Activated CD4-positive, alpha-beta T cell treated with anti-CD3 and anti-CD28 coated beads, Interleukin-2, amount 50 U/mL, for 4 hours (primary cell): ENCODE data around the gene PPP1R3F.
"Not testable (repeated sequence)": the region's sequence is repeated elsewhere in the genome, so short reads cannot be mapped to it uniquely, and the experiment has no call there.

Experiments used
- DNase-seq, 2 experiments: peaks; one replicate each; pipeline ENCODE4 v3.0.0-alpha.2; 2020

The PPP1R3F gene

GRCh38 chrX:49276671-49277534 is 7.3 kb downstream of the PPP1R3F start:
- no peak for DNase-seq

- DNase-seq: no peak
Measured at GRCh38 chrX:49277535-49277830, 7.9 kb downstream of the PPP1R3F start.

GRCh38 chrX:49278081-49278480 is 8.5 kb downstream of the PPP1R3F start:
- DNase-seq: no peak

- DNase-seq: no peak
Measured at GRCh38 chrX:49282647-49283011, 13.0 kb downstream of the PPP1R3F start.

GRCh38 chrX:49284212-49284611 is 14.6 kb downstream of the PPP1R3F start:
- DNase-seq: no peak

- DNase-seq: no peak
Measured at GRCh38 chrX:49286136-49286535, 16.5 kb downstream of the PPP1R3F start.

GRCh38 chrX:49286581-49286980 is 17.0 kb downstream of the PPP1R3F start:
- DNase-seq: no peak

- DNase-seq: no peak
Measured at GRCh38 chrX:49287665-49288064, 18.1 kb downstream of the PPP1R3F start.

- no peak for DNase-seq
Measured at GRCh38 chrX:49290215-49290614, 20.6 kb downstream of the PPP1R3F start.

GRCh38 chrX:49291615-49292337 is 22.2 kb downstream of the PPP1R3F start:
- peak; percentile 65 to 66 for DNase-seq

- no peak for DNase-seq
Measured at GRCh38 chrX:49292400-49293362, 23.1 kb downstream of the PPP1R3F start.

- not testable (repeated sequence) for DNase-seq
Measured at GRCh38 chrX:49299293-49299692, 29.7 kb downstream of the PPP1R3F start.

- DNase-seq: no peak
Measured at GRCh38 chrX:49300703-49301102, 31.1 kb downstream of the PPP1R3F start.

- no peak for DNase-seq
Measured at GRCh38 chrX:49303346-49303745, 33.8 kb downstream of the PPP1R3F start, which contains the start of gene GAGE10. Gene GAGE10 (plus strand): TSS chrX:49303646. CDS start chrX:49304860, 1,214 bp downstream.

- not testable (repeated sequence) for DNase-seq
Measured at GRCh38 chrX:49307775-49308174, 38.2 kb downstream of the PPP1R3F start.

GRCh38 chrX:49308604-49309269 is 39.1 kb downstream of the PPP1R3F start:
- DNase-seq: no peak

- DNase-seq: no peak
Measured at GRCh38 chrX:49309401-49309981, 39.9 kb downstream of the PPP1R3F start.

- DNase-seq: no peak
Measured at GRCh38 chrX:49310371-49310770, 40.8 kb downstream of the PPP1R3F start.

- no peak for DNase-seq
Measured at GRCh38 chrX:49312176-49312575, 42.6 kb downstream of the PPP1R3F start.

GRCh38 chrX:49316085-49316484 is 46.5 kb downstream of the PPP1R3F start:
- no peak for DNase-seq

- DNase-seq: not testable (repeated sequence)
Measured at GRCh38 chrX:49321737-49322136, 52.1 kb downstream of the PPP1R3F start, which contains the start of gene GAGE12J. Gene GAGE12J (plus strand): TSS chrX:49322037. CDS start chrX:49323194, 1,157 bp downstream.

GRCh38 chrX:49322266-49322665 is 52.7 kb downstream of the PPP1R3F start:
- not testable (repeated sequence) for DNase-seq
